ENCODE measurements around the gene TWSG1. TPM values are rescaled to one million over a fixed set of nuclear protein-coding genes. Genes with fewer than 3 reads are reported as not detected.

Gene TWSG1
- total RNA-seq, 4 donors from 2014 or later, result 112 to 173 (median 118) TPM

GRCh38 chr18:9337873-9338272 lies 3.3 kb downstream of the TWSG1 start:
- TF ChIP-seq EP300 (IDR thresholded peaks at IDR 0.05), result no peak
- TF ChIP-seq POLR2A (IDR thresholded peaks at IDR 0.05), result no peak
- no peak for TF ChIP-seq POLR2AphosphoS5 (IDR thresholded peaks at IDR 0.05)
- TF ChIP-seq CTCF (IDR thresholded peaks at IDR 0.05), result no peak
- Histone ChIP-seq H3K9me3 (no peaks in the 10 kb centered on the region), H3K4me3 (no peak overlapping the region), H3K36me3 (peaks cover 0 to 51% of the 10 kb centered on the region in 2 donors), H3K4me1 (peaks cover 0 to 45% (median 0%) of the 10 kb centered on the region in 3 donors), H3K27me3 (no peaks in the 10 kb centered on the region), H3K27ac (no peak overlapping the region)
- ATAC-seq, result no peak
- WGBS, 2 donors (ENCODE audit: low coverage in 1 of 2), result 64 to 67% methylated on average over 3 of the region's 3 CpGs

DNA sequence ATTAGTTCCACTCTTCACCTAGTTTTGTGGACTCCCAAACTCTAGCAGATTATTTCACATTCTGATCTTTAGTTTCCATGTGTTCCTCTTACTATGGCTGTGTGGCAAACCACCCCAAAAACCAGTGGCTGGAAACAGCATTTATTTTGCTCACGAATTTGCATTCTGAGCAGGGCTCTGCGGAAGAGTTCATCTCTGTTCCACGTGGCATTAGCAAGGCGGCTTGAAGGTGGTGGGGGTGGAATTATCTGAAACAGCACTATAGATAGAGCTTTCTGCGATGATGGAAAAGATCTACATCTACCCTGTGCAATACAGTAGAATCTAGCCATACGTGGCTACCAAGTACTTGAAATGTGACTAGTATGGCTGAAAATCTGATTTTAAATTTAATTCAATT lies 5.9 kb downstream of the TWSG1 start:
- Histone ChIP-seq H3K9me3 (no peaks in the 10 kb centered on the region), H3K36me3 (peaks cover 0 to 70% of the 10 kb centered on the region in 2 donors), H3K4me3 (no peak overlapping the region), H3K4me1 (peaks cover 0 to 34% (median 0%) of the 10 kb centered on the region in 3 donors), H3K27ac (no peak overlapping the region), H3K27me3 (no peaks in the 10 kb centered on the region)
- ATAC-seq, result no peak
- no peak for TF ChIP-seq POLR2AphosphoS5 (IDR thresholded peaks at IDR 0.05)
- no peak for TF ChIP-seq EP300 (IDR thresholded peaks at IDR 0.05)
- TF ChIP-seq POLR2A (IDR thresholded peaks at IDR 0.05), result no peak
- TF ChIP-seq CTCF (IDR thresholded peaks at IDR 0.05), result no peak
- WGBS, 2 donors (ENCODE audit: low coverage in 1 of 2), result 94 to 100% methylated on average over 1 to 6 of the region's 6 CpGs

DNA sequence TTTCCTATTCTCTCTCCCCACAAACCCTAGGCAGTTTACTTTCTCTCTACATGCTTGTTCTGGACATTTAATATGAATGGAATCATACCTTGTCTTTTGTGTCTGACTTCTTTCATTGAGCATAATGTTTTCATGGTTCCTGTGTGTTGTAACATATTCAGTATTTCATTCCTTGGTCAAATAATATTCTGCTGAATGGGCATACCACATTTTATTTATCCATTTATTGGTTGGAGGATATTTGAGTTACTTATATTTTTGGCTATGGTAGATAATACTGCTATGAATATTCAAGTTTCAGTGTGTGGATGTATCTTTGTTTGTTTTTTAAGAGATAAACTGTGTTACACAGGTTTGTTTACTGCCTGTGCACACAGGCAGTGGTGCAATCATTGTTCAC lies 9.0 kb downstream of the TWSG1 start:
- H3K9me3 ChIP-seq, result no peaks in the 10 kb centered on the region
- H3K27ac ChIP-seq, result no peak overlapping the region
- peaks cover 0 to 60% of the 10 kb centered on the region in 2 donors for H3K36me3 ChIP-seq
- TF ChIP-seq POLR2AphosphoS5 (IDR thresholded peaks at IDR 0.05), result no peak
- TF ChIP-seq POLR2A (IDR thresholded peaks at IDR 0.05), result no peak
- no peak for TF ChIP-seq CTCF (IDR thresholded peaks at IDR 0.05)
- no peak for TF ChIP-seq EP300 (IDR thresholded peaks at IDR 0.05)
- no peak for ATAC-seq
- peaks cover 0 to 16% (median 8%) of the 10 kb centered on the region in 3 donors for H3K4me1 ChIP-seq
- H3K4me3 ChIP-seq, result no peak overlapping the region
- no peaks in the 10 kb centered on the region for H3K27me3 ChIP-seq

GRCh38 chr18:9346775-9347174 lies 12.2 kb downstream of the TWSG1 start:
- H3K36me3 ChIP-seq, result peaks cover 0 to 32% of the 10 kb centered on the region in 2 donors
- H3K27me3 ChIP-seq, result no peaks in the 10 kb centered on the region
- 84 to 96% methylated on average over 2 of the region's 2 CpGs for WGBS, 2 donors (ENCODE audit: low coverage in 1 of 2)
- H3K9me3 ChIP-seq, result no peaks in the 10 kb centered on the region
- H3K4me3 ChIP-seq, result no peak overlapping the region
- no peak for ATAC-seq
- no peak for TF ChIP-seq EP300 (IDR thresholded peaks at IDR 0.05)
- TF ChIP-seq CTCF (IDR thresholded peaks at IDR 0.05), result no peak
- TF ChIP-seq POLR2A (IDR thresholded peaks at IDR 0.05), result no peak
- TF ChIP-seq POLR2AphosphoS5 (IDR thresholded peaks at IDR 0.05), result no peak
- H3K27ac ChIP-seq, result no peak overlapping the region
- H3K4me1 ChIP-seq, result peaks cover 0 to 27% (median 12%) of the 10 kb centered on the region in 3 donors

GRCh38 chr18:9348079-9348671 lies 13.6 kb downstream of the TWSG1 start:
- ATAC-seq, result no peak
- Histone ChIP-seq H3K27ac (peak overlapping the region; percentile 11 to 52 (median 44)), H3K36me3 (peaks cover 0 to 24% of the 10 kb centered on the region in 2 donors), H3K4me3 (no peak overlapping the region), H3K4me1 (peaks cover 0 to 27% (median 12%) of the 10 kb centered on the region in 3 donors), H3K9me3 (no peaks in the 10 kb centered on the region), H3K27me3 (no peaks in the 10 kb centered on the region)
- WGBS, 2 donors (ENCODE audit: low coverage in 1 of 2), result 23 to 31% methylated on average over 2 to 3 of the region's 3 CpGs
- TF ChIP-seq POLR2A (IDR thresholded peaks at IDR 0.05) (no peak), POLR2AphosphoS5 (IDR thresholded peaks at IDR 0.05) (no peak), EP300 (IDR thresholded peaks at IDR 0.05) (no peak), CTCF (IDR thresholded peaks at IDR 0.05) (no peak)

All from gastroesophageal sphincter (tissue), 4 donors.